Coronary artery (tissue), 2 donors: Measurements from ENCODE around the gene NFIB.
A peak's percentile ranks its signal among the peaks of the same experiment; 100 is the strongest.

Source experiments
- DNase-seq: peaks from one replicate; pipeline ENCODE4 v3.0.0-alpha.2; 2017; ENCODE audit warnings: low spot score
- H3K27ac ChIP-seq, 2 donors: fragments of 200-600 bp; sonication (generic); one replicate each; pipeline ENCODE4 v1.5.1; 2016 to 2019
- H3K4me3 ChIP-seq: fragments of 200-600 bp; sonication (generic); 2 replicates; pipeline ENCODE4 v1.5.1; 2016; ENCODE audit warnings: mild to moderate bottlenecking, moderate library complexity
- TF ChIP-seq, protein P1 (sequence below): fragments of 200-600 bp; sonication (generic); IDR thresholded peaks from one replicate; pipeline ENCODE4 v1.5.1; 2019; ENCODE audit warnings: antibody characterized with exemption

Gene NFIB

DNA sequence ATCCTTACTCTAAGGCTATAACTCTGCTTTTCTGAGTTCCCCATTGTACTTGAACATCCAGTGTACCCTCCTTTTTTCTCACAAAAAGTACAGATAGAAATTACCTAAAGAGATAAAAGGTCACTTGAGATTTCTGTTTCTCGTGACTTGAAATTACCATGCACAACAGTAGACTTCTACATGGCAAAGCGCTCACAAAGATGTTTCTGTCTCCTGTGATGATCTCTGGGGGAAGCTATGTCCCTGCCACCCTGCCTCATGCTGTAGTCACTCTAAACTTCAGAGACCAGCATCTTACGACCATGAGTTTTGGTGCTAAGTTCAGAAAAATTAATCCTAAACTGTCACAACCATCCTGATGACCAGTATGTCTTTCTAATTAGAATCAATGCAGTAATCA is 36.2 kb downstream of the NFIB start:
- Histone ChIP-seq H3K27ac (peak overlapping the region in 1 of 2 donors; percentile 12), H3K4me3 (no peak overlapping the region)
- DNase-seq, result no peak
- TF ChIP-seq, protein P1, sequence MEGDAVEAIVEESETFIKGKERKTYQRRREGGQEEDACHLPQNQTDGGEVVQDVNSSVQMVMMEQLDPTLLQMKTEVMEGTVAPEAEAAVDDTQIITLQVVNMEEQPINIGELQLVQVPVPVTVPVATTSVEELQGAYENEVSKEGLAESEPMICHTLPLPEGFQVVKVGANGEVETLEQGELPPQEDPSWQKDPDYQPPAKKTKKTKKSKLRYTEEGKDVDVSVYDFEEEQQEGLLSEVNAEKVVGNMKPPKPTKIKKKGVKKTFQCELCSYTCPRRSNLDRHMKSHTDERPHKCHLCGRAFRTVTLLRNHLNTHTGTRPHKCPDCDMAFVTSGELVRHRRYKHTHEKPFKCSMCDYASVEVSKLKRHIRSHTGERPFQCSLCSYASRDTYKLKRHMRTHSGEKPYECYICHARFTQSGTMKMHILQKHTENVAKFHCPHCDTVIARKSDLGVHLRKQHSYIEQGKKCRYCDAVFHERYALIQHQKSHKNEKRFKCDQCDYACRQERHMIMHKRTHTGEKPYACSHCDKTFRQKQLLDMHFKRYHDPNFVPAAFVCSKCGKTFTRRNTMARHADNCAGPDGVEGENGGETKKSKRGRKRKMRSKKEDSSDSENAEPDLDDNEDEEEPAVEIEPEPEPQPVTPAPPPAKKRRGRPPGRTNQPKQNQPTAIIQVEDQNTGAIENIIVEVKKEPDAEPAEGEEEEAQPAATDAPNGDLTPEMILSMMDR, result no peak

DNA sequence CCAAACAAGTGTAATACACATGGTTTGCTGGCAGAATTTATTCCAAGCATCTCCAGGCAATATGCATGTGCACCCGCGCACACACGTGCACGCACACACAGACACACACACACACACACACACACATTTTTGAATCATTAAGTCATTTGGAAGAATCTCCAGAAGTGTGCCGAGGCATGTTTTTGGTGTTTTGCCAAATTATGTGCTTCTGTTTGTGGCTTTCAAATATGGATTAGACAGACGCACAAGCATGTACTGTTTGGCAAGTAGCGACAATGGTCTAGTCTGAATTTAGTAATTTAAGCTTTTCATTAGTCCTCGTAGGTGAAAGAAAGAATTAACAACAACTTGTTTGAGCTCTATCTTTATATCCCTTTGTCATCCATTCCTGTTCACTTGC is 36.7 kb downstream of the NFIB start:
- TF ChIP-seq, protein P1, result no peak

DNA sequence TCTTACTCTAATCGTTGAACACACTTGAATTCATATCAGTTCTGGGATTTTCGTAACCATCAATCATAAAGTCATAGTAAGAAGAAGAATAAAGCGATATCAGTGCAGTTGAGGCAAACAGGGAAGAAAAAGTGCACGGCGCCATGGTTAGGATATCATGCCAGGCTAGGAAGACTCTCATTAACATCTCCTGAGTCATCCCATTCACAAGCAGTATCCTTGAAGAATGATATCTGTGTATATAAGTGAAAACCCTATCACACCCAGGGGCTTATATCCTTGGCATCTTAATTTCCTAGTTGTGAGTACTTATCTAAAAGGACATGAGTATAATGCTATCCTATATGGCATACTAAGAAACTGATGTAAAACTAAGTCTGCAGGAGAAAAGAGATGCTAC is 38.6 kb downstream of the NFIB start:
- DNase-seq, result no peak
- H3K4me3 ChIP-seq, result no peak overlapping the region
- TF ChIP-seq, protein P1, result no peak
- peak overlapping the region in 1 of 2 donors; percentile 36 for H3K27ac ChIP-seq

More for the DNA sequence above, 36.7 kb downstream of the NFIB start:
- Histone ChIP-seq H3K4me3 (peak overlapping the region; percentile 40), H3K27ac (peak overlapping the region in 1 of 2 donors; percentile 9)
- no peak for DNase-seq

DNA sequence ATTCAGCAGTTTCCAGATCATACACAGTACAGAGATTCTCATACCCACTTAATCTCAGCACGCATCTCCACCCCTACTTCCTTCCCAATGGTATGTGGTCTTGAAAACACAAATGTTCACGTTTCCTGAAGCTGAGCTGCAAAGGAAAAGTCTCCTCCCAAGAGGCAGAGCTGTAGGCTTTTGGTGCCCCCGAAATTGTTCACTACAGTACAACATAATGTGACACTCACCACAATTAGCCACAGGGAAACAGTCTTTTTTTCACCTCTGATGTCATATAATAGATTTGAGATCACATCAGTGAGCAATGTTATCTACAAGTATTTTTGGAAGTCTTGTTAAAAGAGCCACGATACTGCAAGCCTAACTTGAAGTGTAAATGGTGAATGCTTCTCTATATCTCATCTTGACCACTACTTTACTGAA is 40.2 kb downstream of the NFIB start:
- H3K27ac ChIP-seq, result peak overlapping the region; percentile 18 to 36
- H3K4me3 ChIP-seq, result peak overlapping the region; percentile 37
- DNase-seq, result no peak
- TF ChIP-seq, protein P1, result no peak

DNA sequence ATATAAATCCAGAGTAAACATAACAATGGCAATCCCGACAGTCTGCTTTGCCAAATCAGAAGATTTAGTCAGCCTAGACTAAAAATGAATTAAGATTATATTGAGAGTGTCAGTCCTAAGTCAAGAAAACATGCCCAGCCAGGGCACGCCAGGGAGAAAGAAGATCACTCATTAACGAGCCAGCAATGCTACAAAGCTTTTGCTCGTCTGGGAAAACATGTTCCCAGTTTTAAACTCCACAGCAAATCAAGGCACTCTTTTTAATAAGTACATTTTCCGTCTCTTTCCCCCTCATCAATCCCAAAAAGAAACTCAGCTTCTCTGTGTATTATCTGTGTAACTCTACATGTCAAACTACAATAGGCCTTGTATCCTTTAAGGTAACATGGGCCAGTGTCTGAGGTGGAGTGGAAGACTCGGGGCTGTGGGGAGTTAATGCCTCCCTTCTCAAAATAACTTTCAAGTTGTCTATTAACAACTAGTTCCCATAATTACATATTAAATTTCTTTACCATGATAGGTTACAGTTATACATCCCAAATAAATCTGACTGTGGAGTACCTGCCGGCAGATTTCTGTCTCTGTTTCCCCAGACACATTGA is 40.9 kb downstream of the NFIB start:
- peak overlapping the region; percentile 37 for H3K4me3 ChIP-seq
- no peak for DNase-seq
- TF ChIP-seq, protein P1, result no peak
- H3K27ac ChIP-seq, result peak overlapping the region; percentile 18 to 36

DNA sequence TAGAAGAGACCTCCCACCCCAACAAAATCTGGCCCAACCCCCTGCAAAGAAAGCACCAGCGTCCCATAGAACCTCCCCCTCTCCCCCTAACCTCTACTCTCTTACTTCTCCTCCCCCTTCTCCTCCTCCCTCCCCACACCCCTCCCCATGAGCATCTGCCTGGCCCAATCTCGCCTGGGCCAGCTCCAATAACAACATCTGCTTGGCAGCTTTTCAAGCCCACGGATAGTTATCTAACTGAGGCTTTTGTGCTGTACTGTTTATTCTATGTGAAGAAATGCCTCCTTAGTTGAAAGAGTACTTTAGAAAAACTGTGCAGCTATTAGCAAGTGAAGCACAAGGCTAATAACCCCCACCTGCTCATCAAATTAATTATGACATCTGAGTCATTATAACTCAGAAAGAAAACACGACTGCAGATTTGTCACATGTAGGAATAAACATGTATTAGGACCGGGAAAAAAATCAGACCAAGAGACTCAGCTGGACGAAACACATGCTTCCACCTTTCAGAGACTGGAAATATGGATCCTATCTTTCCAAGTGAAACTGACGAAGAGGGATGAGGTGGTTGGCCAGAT is 42.8 kb downstream of the NFIB start:
- Histone ChIP-seq H3K4me3 (peak overlapping the region; percentile 25), H3K27ac (peak overlapping the region; percentile 34 to 41)
- DNase-seq, result no peak
- TF ChIP-seq, protein P1, result no peak
